Heart left ventricle (tissue), 16 donors: ENCODE measurements around the gene MGAT4B. TPM values are rescaled to one million over a fixed set of nuclear protein-coding genes. Genes with fewer than 3 reads are reported as not detected.

ENCODE experiments used
- ATAC-seq, 4 donors: fragments of 200-7000 bp; cut with Tn5 transposase; one replicate each; pipeline ENCODE4 v1.9.1; 2020 to 2022; ENCODE audit warnings: moderate library complexity in 4 of 4, mild to moderate bottlenecking in 3 of 4, moderate number of reproducible peaks in 1 of 4
- DNase-seq, 5 donors: peaks; one replicate each; pipeline ENCODE4 v3.0.0-alpha.2; 2020
- H3K27ac ChIP-seq, 12 donors: fragments of 200-600 bp; sonication (generic) in 4 of 12; one replicate each; pipeline versions ENCODE4 v1.5.0 to v1.8.0; 2016 to 2022; ENCODE audit warnings: mild to moderate bottlenecking in 2 of 12
- H3K27me3 ChIP-seq, 9 donors: fragments of 200-600 bp; sonication (generic) in 2 of 9; one replicate each; pipeline versions ENCODE4 v1.5.1 to v1.8.0; 2016 to 2022; ENCODE audit warnings: mild to moderate bottlenecking in 3 of 9
- H3K36me3 ChIP-seq, 9 donors: fragments of 200-600 bp; sonication (generic) in 2 of 9; one replicate each; pipeline versions ENCODE4 v1.5.0 to v1.8.0; 2018 to 2022; ENCODE audit warnings: mild to moderate bottlenecking in 2 of 9
- H3K4me1 ChIP-seq, 12 donors: fragments of 200-600 bp; sonication (generic) in 4 of 12; one replicate each; pipeline versions ENCODE4 v1.5.0 to v1.8.0; 2016 to 2022; ENCODE audit warnings: mild to moderate bottlenecking in 3 of 12
- H3K4me3 ChIP-seq, 12 donors: fragments of 200-600 bp; sonication (generic) in 4 of 12; one replicate each; pipeline versions ENCODE4 v1.5.0 to v1.8.0; 2017 to 2022; ENCODE audit warnings: mild to moderate bottlenecking in 9 of 12, moderate library complexity in 4 of 12
- H3K9me3 ChIP-seq, 12 donors: fragments of 200-600 bp; sonication (generic) in 4 of 12; one replicate each; pipeline versions ENCODE4 v1.5.0 to v1.8.0; 2016 to 2022; ENCODE audit warnings: mild to moderate bottlenecking in 1 of 12
- CTCF ChIP-seq, 12 donors: fragments of 200-600 bp; sonication (generic) in 4 of 12; IDR thresholded peaks; one replicate each; pipeline versions ENCODE4 v1.5.0 to v1.8.0; 2018 to 2022; ENCODE audit warnings: antibody characterized with exemption in 12 of 12, mild to moderate bottlenecking in 5 of 12
- POLR2A ChIP-seq, 2 donors: fragments of 450-650 bp; IDR thresholded peaks; one replicate each; pipeline ENCODE4 v1.6.1; 2017; ENCODE audit warnings: antibody characterized with exemption in 2 of 2, mild to moderate bottlenecking in 2 of 2, moderate library complexity in 2 of 2
- WGBS, 4 donors: extraction: QIAGEN DNeasy Blood & Tissue Kit in 2 of 4; methylation state at CpG; one replicate each; pipeline versions ENCODE4 v1.1.5 to v1.1.7; 2013 to 2018; 5-methylcytosine and 5-hydroxymethylcytosine counted together
- intact Hi-C, 10 donors: fragments of 100-400 bp; cut with DNase I; formaldehyde crosslinking; loops; one replicate each; pipeline versions ENCODE4 v1.11.1 to v1.14.2; 2022
- polyA plus RNA-seq, 2 donors: library from polyadenylated mRNA; stranded (reverse); fragments of 200-250 nt; gene quantifications; one replicate each; pipeline ENCODE4 v1.2.3, GENCODE V29; 2013
- total RNA-seq, 9 donors: library from RNA; depleted of rRNA in 2 of 9; stranded (reverse); fragments of >200 nt in 2 of 9; fragmentation: NEBNext Ultra II Directional in 3 of 9; extraction: Animal tissue kit (Norgen Biotek cat#: 25700) in 3 of 9; gene quantifications; one replicate each; pipeline versions ENCODE4 v1.1.0 to v1.2.4, GENCODE V29; 2016 to 2023
- donor health status: ischemic (EF 13 %, LVEDD 7.1; RV severe dilation, severe dysfunction).
- donor health status: healthy with polysubstance abuse.
- donor health status: DM: no; HTN: yes; CAD: no.
- donor health status: DM: no; HTN: no; CAD: no.
- donor health status: ischemic (EF 25% LVEDD 6.9; RV normal size, moderate dysfunction).
- donor health status: ischemic (EF 25% LVEDD 5.7; RV mildly dilated, moderate dysfunction).
- donor health status: healthy.
- donor health status: DM: yes; HTN: yes; CAD: no.
- donor health status: ischemic (EF 35%, LVEDD 5.7; RV mildly dilated, moderate dysfunction).
- donor health status: nonischemic (EF 11% LVEDD 7.7; RV severe dilation, severe dysfunction).
- donor health status: DM: yes; HTN: yes; CAD: no.
- donor health status: PGD.
- donor health status: ischemic (EF 29% LVEDD 5.4; RV normal size, mild dysfunction).
- donor health status: nonischemic (EF 23%, LVEDD 6.1; RV moderate dilation, normal function).

Gene MGAT4B
- total and polyA plus RNA-seq, 11 donors = 49.6 to 209 (median 105) TPM

DNA sequence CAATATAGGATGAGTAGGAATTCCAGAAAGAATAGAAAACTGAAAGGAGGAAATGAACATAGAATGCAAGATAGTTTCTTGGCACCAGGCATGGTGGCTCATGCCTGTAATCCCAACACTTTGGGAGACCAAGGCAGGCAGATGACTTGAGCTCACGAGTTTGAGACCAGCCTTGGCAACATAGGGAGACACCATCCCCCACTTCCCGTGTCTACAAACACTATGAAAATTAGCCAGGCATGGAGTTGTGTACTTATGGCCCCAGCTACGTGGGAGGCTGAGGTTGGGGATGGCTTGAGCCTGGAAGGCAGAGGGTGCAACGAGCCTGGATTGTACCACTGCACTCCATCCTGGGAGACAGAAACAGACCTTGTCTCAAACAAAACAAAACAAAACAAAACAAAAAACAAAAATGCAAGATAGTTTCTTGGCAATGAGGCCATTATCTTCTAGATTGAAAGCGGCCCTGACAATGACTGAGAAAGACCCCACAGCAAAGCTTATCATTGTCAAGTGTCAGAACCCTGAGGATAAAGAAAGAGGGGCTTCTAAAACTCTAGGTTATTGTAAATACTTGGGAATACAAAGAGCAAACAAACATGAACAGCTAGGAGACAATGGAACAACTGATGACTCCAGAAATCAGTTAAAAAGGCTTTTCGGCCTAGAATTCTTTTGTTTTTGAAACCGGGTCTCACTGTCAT is 23.2 kb upstream of the MGAT4B start:
- Histone ChIP-seq H3K36me3 (peaks cover 0 to 98% (median 94%) of the 10 kb centered on the region in 9 donors), H3K4me1 (peaks cover 0 to 35% (median 25%) of the 10 kb centered on the region in 12 donors), H3K9me3 (no peaks in the 10 kb centered on the region), H3K4me3 (no peak overlapping the region), H3K27ac (no peak overlapping the region), H3K27me3 (no peaks in the 10 kb centered on the region)
- ATAC-seq = no peak
- intact Hi-C loops = loop anchor here in 1 of 10 donors (10.0 kb wide), 1 partner anchor 205 kb away; the partner anchor contains the start of gene HNRNPH1
- no peak for TF ChIP-seq POLR2A (IDR thresholded peaks at IDR 0.05)
- TF ChIP-seq CTCF (IDR thresholded peaks at IDR 0.05) = no peak
- no peak for DNase-seq
- 73 to 82% (median 80%) methylated on average over 7 of the region's 7 CpGs for WGBS, 4 donors

DNA sequence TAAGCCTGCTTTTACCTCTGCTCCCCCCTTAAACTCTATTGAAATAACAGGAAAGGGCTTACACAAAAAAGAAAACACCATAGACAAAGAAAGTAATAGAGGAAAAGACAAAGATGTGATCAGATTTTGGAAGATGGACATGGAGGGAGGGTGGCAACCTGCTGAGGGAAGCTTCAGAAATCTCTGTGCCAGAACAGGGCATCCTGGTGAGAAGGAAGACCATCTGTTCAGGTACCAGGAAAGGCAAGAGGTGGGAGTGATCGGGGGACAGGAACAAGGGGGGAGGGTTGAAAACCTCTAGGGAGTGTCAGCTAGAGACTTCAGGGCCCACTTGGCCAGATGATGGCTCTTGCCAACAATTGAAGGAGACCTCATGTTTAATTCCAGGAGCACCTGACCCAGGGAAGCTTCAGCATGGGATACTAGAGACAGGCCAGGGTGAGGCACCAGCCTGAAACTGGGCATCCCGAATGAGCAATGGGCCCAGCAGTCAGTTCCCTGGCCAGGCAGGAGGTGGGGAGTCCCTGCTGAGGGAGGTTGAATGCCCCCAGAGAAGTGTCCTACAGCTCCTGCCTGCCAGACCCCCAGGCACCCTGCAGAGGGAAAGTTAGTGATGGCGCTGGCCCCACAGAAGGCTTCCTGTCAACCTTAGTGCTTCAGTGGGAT is 22.2 kb upstream of the MGAT4B start:
- ATAC-seq (no peak), DNase-seq (no peak)
- intact Hi-C loops = loop anchor here in 1 of 10 donors (10.0 kb wide), 1 partner anchor 204 kb away; the partner anchor contains the start of gene HNRNPH1
- WGBS, 4 donors = 79 to 92% (median 86%) methylated on average over 3 of the region's 3 CpGs
- no peaks in the 10 kb centered on the region for H3K9me3 ChIP-seq
- TF ChIP-seq POLR2A (IDR thresholded peaks at IDR 0.05) = no peak
- no peak for TF ChIP-seq CTCF (IDR thresholded peaks at IDR 0.05)
- H3K27ac ChIP-seq = peak overlapping the region in 1 of 12 donors; percentile 33
- H3K36me3 ChIP-seq = peaks cover 0 to 100% (median 100%) of the 10 kb centered on the region in 9 donors
- H3K4me3 ChIP-seq = no peak overlapping the region
- H3K27me3 ChIP-seq = no peaks in the 10 kb centered on the region
- peaks cover 0 to 43% (median 35%) of the 10 kb centered on the region in 12 donors for H3K4me1 ChIP-seq

- peak overlapping the region in 4 of 12 donors; percentile 7 to 62 (median 27) for H3K27ac ChIP-seq
- peak in 3 of 4 donors; percentile 25 to 69 (median 38) for ATAC-seq
These were observed 21.0 kb upstream of the MGAT4B start for GRCh38 chr5:179827680-179828079.

More at GRCh38 chr5:179827680-179828079, 21.0 kb upstream of the MGAT4B start:
- H3K4me1 ChIP-seq = peaks cover 10 to 56% (median 46%) of the 10 kb centered on the region in 12 donors
- intact Hi-C loops = loop anchor here in 1 of 10 donors (10.0 kb wide), 1 partner anchor 203 kb away; the partner anchor contains the start of gene HNRNPH1
- TF ChIP-seq CTCF (IDR thresholded peaks at IDR 0.05) (no peak), POLR2A (IDR thresholded peaks at IDR 0.05) (no peak)
- peak in 3 of 5 donors; percentile 54 to 66 (median 55) for DNase-seq
- WGBS, 4 donors = 59 to 64% (median 63%) methylated on average over 9 of the region's 9 CpGs
- H3K36me3 ChIP-seq = peaks cover 0 to 100% (median 100%) of the 10 kb centered on the region in 9 donors
- H3K27me3 ChIP-seq = no peaks in the 10 kb centered on the region
- H3K9me3 ChIP-seq = no peaks in the 10 kb centered on the region
- no peak overlapping the region for H3K4me3 ChIP-seq
